GM19463 (cell line): ENCODE data around the gene CPXM2.

Experiments used
- ATAC-seq: cut with Tn5 transposase; IDR thresholded peaks from one replicate; pipeline ENCODE4 v1.9.1; 2021; ENCODE audit warnings: mild to moderate bottlenecking, moderate library complexity; ENCODE audit not compliant: unreplicated experiment

Gene CPXM2

GRCh38 chr10:123852411-123852951 lies 39.1 kb downstream of the CPXM2 start:
- ATAC-seq = no peak

- ATAC-seq = peak; percentile 63
Measured at GRCh38 chr10:123848564-123849457, 42.8 kb downstream of the CPXM2 start.

GRCh38 chr10:123847686-123848432 lies 43.7 kb downstream of the CPXM2 start:
- ATAC-seq = no peak

DNA sequence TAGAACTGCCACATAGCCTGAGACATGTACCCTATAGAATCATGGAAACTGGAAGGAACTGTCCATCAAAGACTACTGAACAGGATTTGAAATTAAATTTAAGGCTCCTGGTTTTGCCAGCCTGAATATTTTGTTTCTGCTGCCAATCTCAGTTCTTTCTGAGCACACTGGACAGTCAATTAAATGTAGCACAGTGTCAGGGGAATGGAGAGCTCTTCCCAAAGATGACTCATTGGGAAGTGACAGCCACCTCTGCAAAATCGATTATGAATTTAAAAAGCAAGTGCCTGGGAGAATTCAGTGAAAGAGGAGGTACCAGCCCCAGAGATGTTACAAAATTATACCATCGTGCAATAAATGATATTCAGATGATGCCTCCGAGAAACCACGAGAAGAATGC lies 47.8 kb downstream of the CPXM2 start:
- ATAC-seq = no peak

- ATAC-seq = no peak
Measured at GRCh38 chr10:123842692-123843385, 48.8 kb downstream of the CPXM2 start.

DNA sequence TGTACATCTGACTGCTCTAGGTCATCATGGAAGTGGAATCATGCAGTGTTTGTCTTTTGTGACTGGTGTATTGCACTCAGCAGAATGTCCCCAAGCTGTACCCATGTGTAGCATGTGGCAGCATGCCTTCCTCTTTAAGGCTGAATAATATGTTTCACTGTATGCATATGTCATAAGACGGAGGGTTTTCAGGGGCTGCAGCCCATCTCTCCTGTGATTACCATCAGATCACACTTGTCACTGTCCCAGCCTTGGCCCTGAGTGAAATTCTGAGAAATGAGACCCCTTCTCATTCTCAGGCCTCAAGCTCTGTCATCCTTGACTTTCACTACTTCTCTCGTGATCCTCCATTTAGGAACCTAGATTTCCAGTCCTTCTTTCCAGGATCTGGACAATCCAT lies 50.0 kb downstream of the CPXM2 start:
- ATAC-seq = no peak

DNA sequence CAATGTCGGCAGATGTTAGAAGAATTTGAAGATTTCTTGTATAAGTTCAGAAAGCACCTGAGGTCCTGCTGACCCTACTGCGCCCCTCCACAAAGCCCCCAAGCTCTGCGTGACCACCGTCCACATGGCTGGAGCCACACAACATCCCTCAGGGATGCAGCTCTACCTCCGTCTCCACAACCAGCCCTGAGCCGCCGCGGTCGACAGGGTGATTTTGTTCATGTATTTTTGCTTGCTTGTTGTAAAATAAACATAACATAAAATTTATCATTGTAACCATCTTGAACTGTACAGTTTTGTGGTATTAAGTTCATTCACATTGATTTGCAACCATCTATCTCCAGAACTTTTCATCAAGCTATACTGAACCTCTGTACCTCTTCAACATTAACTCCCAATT lies 50.5 kb downstream of the CPXM2 start:
- no peak for ATAC-seq

DNA sequence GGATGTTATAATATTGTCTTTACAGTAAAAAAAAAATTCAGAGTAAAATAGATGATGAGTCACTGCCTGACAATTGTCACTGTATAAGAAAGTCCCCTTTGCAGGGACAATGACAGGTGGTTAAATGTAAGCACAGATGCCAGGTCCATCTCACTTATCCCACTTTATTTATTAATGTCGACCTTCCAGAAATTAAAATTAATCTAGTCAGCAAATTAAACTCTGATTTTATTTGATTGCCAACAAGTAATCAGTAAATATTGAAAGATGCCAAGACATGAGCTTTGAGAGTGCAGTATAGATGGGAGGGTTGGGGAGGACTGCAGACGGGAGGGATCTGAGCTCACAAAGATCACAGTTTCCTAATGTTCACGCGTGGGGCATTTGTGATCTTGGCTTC lies 50.9 kb downstream of the CPXM2 start:
- no peak for ATAC-seq

DNA sequence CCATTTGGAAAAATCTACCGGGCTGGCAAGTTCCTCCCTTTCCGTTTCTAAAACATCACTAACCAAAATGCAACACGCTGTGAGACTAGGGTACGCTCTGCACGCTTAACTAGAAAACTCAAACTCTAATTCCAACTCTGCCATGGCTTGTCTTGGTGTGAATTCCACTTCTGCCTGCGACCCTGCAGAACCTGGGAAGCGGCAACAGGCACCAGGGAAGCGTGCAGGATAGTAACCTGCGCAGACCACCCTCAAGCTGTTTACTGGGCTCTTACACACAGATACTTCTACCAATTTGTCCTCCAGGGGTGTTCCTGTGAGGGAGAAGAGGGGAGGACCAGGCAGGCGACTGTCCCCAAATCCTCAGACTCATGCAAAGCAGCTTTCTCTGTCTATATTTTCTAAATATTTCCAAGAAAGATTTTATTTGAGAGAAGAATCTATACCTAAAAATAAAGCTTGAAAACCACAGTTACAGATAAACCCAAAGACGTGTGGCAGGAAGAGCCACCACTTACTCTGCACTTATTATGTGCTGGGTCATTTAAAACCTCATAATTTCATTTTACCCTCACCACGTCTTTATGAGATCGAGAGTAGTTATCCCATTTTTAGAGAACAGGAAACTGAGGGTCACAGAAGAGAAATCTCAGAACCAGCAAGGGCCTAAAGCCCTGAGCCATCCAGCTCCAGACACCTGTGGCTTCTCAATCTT lies 52.9 kb downstream of the CPXM2 start:
- no peak for ATAC-seq

DNA sequence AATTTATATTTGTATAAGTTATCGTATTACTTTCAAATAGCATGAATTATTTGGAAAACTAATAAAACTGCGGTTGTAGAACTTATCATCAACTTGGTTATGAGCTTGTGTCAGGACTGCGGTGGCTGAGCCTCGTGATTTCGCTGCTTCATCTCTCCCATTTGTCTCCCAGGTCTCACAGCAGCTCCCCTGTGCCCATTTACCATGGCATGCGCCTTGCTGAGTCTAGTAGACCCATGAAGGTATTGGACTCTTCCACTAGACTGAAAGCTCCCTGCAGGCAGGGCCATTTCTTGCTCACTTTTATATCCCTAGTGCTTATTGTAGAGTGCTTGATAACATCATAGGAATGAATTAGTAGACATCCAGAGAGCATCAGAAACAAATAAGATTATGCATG lies 53.9 kb downstream of the CPXM2 start:
- ATAC-seq = no peak

- ATAC-seq = no peak
Measured at GRCh38 chr10:123836418-123837145, 55.0 kb downstream of the CPXM2 start.

DNA sequence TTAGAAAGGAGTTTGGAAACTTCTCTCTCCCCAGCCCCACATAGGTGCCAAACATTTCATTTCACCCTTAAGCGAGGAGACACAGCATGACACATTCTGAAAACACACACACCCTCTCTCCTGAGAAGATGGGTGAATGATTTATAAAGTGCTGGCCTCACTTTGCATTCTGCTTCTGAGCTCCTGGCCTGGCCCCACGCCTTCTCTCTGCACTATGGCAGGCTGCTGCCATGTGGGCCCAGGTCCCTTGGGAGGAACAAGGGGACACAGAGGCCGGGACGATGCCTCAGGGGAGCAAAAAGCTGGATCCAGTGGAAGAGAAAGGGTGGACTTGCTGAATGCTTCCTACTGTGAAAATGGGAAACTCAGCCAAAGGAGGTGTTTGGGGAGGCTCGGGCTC lies 56.0 kb downstream of the CPXM2 start:
- peak; percentile 98 for ATAC-seq

GRCh38 chr10:123833170-123833850 lies 58.3 kb downstream of the CPXM2 start:
- ATAC-seq = no peak

DNA sequence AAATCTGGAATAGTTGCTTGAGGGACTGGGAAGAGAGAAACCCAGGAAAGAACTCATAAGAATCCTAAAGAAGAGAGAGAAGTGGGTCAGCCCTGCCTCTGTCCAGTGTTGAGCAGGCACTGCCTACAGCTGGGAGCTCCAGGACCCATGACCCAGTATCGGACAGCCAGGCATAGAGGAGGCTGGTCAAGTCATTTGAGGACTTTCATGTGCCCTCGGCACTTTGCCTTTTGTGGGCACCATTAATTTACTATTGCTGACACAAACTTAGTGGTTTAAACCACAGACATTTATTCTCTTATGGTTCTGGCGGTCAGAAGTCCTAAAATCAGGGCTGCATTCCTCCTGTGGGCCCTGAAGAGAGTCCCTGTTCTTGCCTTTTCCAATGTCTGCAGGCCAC lies 60.3 kb downstream of the CPXM2 start:
- no peak for ATAC-seq

DNA sequence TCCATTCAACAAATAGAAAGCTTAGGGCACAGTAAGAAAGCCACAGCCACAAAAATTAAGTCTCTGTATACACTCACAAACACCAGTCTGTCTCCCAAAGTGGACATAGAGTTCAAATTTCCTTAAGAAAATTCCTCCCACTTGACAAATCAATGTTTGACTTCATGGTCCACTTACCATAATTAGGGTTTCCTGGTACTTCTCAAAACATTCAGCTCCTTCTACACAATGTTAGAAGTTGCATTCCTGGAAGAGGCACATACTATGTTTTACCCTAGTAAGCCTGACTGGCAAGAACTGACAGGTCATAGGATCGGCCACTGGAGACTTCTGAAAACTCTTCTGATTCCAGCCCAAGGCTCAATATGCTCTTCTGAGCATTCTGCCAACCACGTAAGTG lies 70.5 kb downstream of the CPXM2 start:
- no peak for ATAC-seq

- ATAC-seq = no peak
Measured at GRCh38 chr10:123809632-123810031, 82.0 kb downstream of the CPXM2 start.

DNA sequence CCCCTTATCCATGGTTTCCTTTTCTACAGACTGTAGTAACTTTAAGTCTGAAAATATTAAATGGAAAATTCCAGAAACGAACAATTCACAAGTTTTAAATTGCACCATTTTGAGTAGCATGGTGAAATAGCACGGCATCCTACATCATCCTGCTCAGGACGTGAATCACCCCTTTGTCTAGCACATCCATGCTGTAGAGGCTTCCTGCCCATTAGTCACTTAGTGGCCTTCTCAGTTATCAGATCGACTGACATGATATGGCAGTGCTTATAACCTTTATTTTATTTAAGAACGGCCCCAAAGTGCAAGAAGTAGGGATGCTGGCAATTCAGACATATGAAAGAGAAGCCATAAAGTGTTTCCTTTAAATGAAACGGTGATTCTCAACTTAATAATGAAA lies 82.7 kb downstream of the CPXM2 start:
- ATAC-seq = no peak

GRCh38 chr10:123808286-123808685 lies 83.3 kb downstream of the CPXM2 start:
- ATAC-seq = no peak

GRCh38 chr10:123807444-123808035 lies 84.1 kb downstream of the CPXM2 start:
- no peak for ATAC-seq
